CD4-positive, alpha-beta T cell treated with Interleukin-15 for 4 hours (primary cell): ENCODE results near the gene LIPN.

Source experiments
- DNase-seq: peaks from one replicate; pipeline ENCODE4 v3.0.0-alpha.2; 2020; ENCODE audit warnings: low spot score

Gene LIPN

GRCh38 chr10:88783724-88784123 is 23.9 kb downstream of the LIPN start:
- no peak for DNase-seq

DNA sequence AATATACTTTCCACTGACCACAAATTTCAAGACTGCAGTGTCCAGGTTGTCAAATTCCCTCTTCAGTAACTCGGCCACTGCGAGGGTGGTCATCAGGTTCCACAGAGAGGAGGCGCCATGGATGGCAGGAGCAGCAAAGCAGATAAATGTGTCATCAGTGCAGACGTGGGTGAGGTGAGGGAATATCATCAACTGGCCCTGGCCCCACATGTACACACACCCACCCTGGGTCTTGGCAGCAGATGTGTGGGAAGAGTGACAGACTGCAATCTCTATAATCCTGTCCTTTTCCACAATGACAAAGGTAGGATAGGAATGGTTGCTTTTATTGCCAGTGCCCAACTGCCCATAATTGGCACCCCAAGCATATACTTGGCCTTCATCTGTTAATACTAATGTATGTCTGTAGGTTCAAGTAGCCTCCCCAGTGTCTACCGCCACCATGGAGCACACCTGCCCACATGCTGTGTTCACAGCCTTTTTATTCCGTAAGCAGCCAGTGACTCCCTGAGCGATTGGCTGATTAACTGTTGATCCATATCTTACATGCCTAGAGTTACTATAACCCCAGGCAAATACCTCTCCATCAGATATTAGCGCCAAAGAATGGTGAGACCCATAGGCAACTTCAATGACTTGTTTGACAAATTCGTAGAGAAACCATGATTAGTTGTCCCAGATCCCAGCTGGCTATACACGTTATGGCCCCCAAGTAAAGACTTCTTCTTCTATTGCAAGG is 26.4 kb downstream of the LIPN start:
- DNase-seq: no peak

- DNase-seq: no peak
These were observed 27.6 kb downstream of the LIPN start for GRCh38 chr10:88787463-88787862.

GRCh38 chr10:88788924-88789323 is 29.1 kb downstream of the LIPN start:
- no peak for DNase-seq

DNA sequence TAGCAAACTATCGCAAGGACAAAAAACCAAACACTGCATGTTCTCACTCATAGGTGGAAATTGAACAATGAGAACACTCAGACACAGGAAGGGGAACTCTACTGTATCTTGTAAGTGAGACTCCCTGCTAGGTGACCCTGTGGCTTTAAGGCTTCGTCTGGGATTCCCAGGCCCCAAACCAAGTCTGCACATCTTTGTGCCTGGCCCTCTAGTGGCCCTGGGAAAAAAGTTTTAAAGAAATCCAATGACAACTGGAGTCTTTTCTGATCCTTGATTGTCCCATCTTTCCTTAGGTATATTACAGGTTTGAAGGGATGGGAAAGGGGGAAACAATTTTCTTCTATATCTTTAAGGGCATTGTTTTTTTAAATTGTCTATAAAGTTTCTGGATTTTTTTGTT is 32.1 kb downstream of the LIPN start:
- DNase-seq: no peak

DNA sequence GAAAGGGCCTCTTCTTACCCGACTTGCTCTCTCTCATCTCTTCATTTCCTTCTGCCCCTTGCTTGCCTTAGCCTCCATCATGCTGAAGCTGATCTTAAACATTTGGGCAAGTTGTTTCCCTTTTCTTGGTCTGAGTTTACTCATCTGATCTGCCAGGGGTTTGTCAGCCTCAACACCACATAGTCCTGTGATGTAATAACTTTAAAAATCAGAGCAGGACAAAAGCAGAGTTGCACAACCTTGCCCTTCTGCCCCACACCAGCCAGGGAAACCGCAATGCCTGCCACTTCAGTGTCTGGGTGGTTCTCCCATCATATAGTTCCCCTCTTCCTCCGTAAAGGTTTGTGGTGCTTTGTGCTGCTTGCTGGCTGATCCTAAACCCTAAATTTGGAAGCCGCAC is 32.8 kb downstream of the LIPN start:
- DNase-seq: no peak

DNA sequence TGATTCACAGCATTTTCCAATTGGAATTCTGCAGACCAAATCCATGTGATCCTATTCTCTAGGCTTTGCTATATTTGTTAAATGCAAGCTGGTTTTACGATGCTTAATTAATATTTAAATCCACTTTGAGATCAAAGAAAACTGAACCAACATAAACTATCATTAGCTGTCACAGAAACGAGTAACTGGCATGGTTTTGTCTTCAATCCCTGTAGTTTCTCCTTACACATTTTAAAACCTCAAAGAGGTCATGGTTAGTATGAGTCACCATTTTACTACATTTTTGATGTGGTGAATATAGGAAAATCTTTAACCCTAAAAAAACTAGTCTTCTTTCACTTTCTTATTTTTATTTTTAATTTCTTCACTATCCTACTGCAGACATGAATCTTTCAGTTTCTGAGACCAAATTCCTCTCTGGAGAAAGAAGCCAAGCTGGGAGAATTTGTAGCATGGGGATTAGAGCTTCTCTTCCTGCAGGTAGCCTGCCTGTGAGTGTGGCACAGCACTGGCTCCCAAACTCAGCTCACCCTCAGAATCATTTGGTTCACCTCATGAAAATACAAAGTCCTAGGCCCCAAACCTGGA is 34.0 kb downstream of the LIPN start:
- DNase-seq: peak; percentile 28

GRCh38 chr10:88794731-88795130 is 34.9 kb downstream of the LIPN start:
- no peak for DNase-seq

DNA sequence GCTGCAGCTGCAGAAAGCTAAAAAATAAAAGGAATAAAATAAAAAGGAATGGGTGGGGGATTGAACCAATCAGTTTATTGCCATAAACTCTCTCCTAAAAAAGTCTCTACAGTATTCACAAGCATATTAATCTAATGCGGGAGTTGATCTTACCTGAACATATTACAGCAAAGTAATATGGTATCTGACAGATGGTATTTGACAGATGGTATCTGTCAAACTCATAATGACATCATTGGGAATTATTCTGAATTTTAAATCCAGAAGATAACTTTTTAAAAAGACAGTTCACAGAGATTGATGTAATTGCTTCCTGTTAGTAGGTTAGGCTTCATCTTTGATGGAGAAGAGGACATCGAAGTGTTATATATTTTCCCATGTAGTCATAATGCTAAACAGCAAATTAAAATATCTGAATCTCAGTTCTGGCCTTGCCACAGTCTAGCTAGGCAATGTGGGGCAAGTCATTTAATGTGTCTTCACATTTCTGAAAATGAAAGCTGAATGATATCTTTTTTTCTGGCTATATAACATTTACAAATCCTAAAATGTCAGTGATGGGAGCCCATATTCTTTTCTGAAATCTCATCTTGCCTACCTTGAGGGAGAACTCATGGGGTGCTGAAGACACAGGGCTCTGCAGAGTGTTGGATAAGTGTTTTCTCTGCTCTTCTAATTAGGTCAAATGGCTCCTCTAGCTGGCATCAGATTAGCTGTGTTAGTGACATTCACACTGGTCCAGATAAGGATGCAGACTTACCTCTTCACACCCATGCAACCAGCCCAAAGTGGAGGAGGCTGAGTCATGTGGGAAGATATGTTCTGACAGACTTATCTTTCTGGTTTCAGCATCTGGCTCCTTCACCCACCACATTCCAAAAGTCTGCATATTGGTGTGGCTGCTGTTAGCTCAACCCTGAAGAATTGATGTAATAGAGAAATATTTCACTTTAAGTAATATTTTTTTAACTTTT is 40.6 kb downstream of the LIPN start:
- DNase-seq: no peak

GRCh38 chr10:88802523-88803285 is 42.9 kb downstream of the LIPN start, which contains the start of gene LIPM:
Gene LIPM (plus strand): TSS chr10:88802730. CDS start chr10:88802897, 167 bp downstream.
- no peak for DNase-seq

GRCh38 chr10:88803641-88804040 is 43.8 kb downstream of the LIPN start:
- no peak for DNase-seq

GRCh38 chr10:88804083-88804812 is 44.4 kb downstream of the LIPN start:
- no peak for DNase-seq

- DNase-seq: no peak
These were observed 45.5 kb downstream of the LIPN start for GRCh38 chr10:88805361-88805760.

DNA sequence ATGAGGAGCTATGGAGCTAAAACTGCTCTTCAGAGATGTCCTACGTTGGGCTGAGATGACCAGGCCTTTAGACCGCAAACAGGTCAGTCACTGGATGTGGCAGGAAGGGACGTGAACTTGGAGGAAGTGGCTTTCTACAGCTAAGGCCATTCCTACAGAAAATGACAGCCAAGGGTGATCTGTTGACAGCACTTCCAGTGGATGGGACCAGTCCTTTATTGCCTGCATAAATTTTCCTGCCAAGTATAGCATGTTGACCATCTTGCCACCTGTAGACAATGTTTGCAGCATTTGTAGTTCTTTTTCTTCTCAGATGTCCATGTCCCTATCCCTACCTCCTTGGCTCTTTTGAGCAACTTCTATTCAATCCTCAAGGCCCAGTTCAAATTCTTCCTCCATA is 46.1 kb downstream of the LIPN start:
- DNase-seq: no peak

DNA sequence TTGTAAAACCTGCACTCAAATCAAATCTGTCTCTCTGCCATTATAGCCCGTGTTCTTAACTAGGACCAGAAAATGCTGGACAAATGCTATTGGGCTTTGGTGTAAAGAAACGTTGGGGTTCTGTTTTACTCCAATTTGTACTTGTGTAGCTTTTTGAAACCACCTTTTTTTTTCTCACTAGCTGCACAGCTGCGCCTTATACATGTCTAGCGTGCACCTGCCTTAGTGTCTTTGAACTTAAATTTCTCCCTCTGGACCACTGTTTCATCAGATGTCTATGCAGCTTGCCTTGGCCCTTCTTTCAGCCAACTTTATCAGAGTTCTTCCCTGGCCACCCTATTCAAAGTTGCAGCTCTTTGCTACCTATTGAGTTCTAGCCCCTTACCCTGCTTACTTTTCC is 49.8 kb downstream of the LIPN start:
- no peak for DNase-seq

DNA sequence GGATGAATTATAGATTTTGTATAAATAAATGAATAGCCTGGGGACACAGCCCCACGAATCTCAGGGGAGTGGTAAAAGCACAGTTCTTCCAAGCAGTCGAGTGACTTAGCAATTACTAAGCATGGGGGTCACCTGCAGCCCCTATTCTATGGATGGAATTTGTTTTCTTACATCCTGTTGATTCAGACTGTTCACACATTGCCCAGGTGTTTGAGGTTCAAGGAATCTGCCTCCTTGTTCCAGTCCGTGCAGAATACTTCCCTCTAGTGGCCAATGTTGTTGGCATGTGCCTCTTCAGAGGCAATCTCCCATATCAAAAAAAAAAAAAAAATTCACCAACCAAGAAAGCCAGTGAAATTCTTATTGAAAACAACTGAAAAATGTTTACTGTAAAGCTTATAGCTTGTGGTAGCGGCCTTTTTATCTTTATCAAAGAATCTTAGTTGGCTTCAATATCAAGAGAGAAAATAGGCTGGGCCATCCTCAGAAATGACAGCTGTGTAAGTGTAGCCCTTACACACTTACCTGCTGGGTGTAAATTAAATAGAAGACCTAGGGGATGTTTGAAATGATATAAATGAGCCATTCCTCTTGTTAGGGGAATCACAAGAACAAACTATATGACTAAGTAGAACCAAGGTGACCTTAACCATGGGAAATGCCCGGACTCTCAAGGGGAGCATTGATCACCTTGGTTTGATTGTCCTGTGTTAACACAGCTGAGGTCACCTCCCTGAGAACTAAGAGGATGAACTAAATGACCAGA is 50.6 kb downstream of the LIPN start:
- DNase-seq: peak; percentile 60

- DNase-seq: no peak
These were observed 53.4 kb downstream of the LIPN start for GRCh38 chr10:88813200-88813599.

GRCh38 chr10:88819290-88819689 is 59.5 kb downstream of the LIPN start:
- DNase-seq: no peak

GRCh38 chr10:88820748-88821401 is 61.1 kb downstream of the LIPN start:
- DNase-seq: no peak

GRCh38 chr10:88826388-88826787 is 66.6 kb downstream of the LIPN start:
- DNase-seq: no peak
